GM19351 (cell line): ENCODE data around the gene MICOS13.

Source experiments
- ATAC-seq: cut with Tn5 transposase; IDR thresholded peaks from one replicate; pipeline ENCODE4 v1.9.1; 2021; ENCODE audit warnings: mild to moderate bottlenecking, moderate library complexity; ENCODE audit not compliant: unreplicated experiment

MICOS13 gene

GRCh38 chr19:5687360-5688198 lies 7.3 kb upstream of the MICOS13 start:
- ATAC-seq, result no peak

- ATAC-seq, result peak; percentile 49
Observed at GRCh38 chr19:5686647-5687359, 6.5 kb upstream of the MICOS13 start.

DNA sequence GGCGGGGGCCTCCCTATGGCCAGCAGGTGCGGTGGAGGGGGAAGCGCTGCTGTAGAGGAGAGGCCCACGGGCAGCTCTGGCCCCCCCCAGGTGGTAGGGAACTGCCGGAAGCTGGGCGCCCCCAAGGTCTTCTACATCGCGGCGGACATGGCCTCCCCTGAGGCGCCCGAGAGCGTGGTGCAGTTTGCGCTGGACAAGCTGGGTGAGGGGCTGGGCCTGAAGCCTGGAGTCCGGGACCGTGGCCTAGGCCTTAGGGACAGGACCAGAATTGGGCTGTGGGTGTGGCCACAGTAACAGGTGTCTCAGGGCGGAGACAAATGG lies 6.0 kb upstream of the MICOS13 start:
- no peak for ATAC-seq

GRCh38 chr19:5684694-5685430 lies 4.5 kb upstream of the MICOS13 start:
- ATAC-seq, result no peak

DNA sequence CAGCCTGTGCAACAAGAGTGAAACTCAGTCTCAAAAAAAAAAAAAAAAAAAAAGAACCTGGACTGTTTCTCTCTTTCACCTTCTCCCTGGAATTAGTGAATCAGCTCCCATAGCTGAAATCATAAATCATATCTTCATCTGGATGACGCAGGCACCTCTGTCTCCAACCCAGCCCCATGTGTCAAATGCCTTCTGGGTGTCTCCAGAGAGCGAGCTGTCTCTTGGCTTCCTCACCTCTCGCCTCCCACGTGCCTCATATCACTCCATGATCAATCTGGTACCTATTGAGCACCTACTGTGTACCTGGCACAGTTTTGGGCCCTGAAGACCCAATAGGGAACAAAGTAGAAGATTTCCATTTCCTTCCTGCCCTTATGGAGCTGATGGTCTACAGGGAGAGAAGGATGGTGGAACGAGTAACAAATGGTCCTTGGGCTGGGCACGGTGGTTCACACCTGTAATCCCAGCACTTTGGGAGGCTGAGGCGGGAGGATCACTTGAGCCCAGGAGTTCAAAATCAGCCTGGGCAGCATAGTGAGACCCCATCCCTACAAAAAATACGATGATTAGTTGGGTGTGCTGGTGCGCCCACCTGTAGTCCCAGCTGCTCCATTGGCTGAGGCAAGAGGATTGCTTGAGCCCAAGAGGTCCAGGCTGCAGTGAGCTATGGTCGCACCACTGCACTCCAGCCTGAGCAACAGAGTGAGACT lies 3.0 kb upstream of the MICOS13 start:
- no peak for ATAC-seq

- no peak for ATAC-seq
Observed at GRCh38 chr19:5682107-5682482, 1.8 kb upstream of the MICOS13 start.

DNA sequence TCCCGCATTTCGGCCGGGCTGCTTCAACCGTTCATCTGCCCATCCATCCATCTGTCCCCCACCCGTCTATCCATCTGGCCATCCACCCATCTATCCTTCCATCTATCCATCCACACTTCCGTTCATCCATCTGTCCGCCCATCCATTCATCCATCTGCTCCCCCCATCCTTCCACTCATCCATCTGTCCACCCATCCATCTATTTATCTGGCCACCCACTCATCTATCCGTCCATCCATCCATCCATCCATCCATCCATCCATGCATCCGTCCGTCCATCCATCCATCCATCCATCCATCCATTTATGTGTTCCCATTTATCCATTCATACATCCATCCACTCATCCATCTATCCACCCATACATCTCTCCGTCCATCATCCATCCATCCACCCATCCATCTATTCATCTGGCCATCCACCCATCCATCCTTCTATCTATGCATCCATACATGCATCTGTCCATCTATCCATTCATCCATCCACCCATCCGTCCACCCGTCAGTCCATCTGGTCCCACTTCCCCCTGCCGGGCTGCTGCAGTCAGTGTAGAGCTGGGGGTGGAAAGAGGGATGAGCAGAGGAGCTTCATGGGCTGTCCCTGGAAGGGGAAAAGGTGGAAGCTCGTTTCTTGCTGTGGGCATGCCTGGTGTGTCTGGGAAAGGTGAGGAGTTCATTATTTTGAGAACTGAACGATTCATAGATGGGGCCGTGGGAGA lies 1.2 kb upstream of the MICOS13 start:
- no peak for ATAC-seq

DNA sequence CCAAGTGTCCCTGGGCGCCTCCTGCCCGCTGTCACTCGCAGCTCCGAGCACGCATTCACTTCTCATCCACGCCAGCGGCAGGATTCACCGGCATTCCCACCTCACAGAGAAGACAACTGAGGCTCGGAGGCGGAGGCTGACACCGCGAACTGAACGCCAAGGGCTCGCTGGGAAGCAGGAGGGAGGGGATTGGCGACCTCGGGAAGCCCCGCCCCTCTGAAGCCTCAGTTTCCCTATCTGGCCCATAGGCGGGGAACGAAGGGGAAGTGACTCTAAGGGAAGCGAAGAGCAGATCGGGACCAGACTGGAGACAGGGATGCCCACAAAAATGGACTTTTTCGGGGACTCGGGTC lies 256 bp downstream of the MICOS13 start:
- no peak for ATAC-seq

DNA sequence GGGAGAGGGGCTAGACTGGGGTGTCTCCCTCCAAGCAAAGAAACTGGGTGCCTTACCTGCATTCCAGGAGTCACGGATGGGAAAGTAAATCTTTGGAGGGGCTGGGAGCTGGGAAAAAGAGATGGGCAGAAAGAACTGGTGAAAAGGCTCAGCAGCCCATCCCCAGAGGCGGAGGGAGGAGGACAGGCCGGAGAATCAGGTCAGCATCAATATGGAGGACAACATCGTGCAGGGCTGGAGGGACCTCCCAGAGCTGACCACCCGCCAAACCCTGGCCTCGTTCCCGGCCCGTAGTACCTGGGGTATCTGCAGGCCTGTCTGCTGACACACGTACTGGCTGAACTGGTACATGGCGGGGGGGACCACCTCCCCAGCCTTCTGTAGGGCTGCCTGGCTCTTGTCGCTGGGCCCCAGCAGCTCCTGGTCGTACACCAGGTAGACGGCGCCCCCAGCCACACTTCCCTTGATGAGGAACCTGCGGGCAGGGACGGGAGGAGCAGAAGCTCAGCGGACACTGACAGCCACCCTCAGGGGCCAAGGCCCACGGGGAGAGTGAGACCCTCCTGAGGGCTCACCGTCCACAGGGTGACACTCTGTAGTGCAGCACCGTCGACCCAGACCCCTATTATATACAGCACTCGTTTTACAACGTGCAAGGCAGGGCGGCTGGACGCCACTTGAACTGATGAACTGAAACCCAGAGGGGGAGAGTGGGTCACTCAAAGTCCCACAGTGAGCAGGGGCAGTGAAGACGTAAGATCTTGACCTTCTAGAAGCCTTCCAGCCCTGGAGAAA lies 830 bp downstream of the MICOS13 start:
- no peak for ATAC-seq

DNA sequence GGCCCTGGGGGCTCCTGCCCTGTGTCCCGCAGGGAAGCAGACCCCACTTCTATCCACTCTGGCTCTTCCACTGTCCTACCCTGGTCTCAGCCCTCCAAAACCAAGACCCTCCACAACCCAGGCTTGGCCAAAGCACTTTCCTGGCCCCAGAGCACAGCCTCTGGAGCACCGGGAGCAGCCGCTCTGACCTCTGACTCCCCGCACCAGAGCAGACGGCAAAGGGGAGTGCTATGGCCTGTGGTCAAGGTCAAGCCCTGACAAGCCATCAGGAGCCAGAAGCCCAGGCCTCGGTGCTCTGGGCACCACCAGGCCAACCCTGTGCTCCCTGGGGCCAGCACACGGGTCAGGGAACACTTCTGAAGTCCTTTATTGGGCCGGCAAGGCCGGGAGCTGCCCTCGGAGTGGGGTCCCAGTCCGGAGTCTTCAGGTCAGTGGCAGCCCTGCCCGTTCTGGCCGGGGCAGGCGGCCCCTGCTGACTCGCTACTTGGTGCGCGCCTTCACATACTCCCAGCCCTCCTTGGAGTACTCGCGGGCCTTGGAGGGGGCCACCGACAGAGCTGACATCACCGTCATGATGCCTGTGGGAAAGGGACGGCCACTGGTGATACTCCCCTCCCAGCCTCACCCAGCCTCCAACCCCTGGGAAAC lies 2.1 kb downstream of the MICOS13 start:
- ATAC-seq, result no peak

DNA sequence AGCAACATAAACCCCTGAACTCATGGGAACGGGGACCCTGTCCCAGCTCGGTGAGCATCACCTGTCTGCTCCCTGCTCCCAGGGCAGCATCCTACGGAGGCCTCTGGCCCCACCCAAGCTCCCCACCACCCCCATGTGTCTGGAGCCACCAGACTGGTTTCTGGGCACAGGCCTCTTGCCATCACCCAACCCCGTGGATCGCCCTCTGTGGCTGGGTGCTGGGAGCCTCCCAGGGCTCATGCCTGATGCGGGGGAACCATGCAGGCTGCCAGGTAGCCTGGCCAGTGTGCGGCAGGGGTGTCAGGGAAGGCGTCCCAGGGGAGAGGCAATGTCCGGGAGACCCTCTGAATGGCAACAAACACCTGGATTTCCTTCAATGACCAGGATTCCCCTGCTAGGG lies 2.7 kb downstream of the MICOS13 start:
- no peak for ATAC-seq

DNA sequence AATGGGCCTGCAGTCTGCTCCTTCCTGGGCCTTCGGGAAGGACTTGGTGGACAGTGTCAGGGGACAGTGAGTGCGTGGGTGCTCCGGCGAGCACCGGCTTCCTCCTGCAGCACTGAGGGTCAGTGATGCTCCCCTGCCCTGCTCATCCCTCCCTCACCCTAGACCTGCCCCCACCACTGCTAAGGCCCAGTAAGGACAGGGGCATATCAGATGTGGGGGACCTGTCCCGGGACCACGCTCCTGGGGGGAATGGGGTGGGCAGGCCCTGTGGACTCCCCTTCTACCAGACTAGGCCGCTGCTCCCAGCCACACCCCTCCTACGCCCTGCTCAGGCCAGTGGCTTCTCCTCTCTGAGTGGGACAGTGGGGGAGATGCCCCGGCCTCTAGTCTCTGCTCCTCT lies 3.2 kb downstream of the MICOS13 start:
- no peak for ATAC-seq

GRCh38 chr19:5676772-5677105 lies 3.6 kb downstream of the MICOS13 start:
- ATAC-seq, result no peak

DNA sequence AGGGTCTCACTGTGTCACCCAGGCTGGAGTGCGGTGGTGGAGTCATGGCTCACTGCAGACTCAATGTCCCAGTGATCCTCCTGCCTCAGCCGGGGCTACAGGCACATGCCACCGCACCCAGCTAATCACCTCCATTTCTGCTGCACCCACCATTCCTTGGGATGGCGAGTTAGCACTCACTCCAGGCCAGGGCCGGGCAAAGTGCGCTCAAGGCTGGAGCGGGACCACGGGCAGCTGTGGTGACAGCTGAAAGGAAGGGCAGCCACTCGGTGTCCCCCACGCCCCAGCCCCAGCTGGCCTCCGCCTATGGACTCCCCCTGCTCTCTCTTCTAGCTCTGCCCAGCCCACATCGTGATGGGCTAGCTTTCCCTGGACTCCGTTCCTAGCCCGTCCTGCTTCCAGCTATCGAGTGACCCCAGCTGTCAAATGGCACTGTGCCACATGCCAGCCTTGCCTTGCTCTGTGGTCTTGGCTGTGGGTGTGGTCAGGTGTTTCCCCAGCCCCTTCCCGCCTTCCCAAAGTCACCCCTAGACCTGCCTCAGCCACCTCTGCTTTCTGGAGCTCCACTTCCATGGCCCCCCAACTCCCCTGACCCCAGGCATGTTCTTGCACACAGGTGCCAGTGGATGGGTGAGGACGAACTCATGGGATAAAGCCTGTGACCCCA lies 4.1 kb downstream of the MICOS13 start:
- ATAC-seq, result no peak

GRCh38 chr19:5674714-5675113 lies 5.6 kb downstream of the MICOS13 start:
- ATAC-seq, result no peak

DNA sequence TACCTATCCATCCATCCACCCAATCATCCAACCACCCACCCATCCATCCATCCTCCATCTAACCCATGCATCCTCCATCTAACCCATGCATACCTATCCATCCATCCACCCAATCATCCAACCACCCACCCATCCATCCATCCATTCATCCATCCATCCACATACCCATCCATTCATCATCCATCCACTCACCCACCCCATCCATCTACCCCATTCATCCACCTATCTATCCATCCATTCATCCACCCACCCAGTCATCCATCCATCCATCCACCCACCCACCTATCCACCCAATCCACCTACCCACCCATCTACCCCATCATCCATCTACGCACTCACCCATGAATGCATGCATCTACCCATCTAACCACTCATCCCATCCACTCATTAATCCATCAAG lies 6.6 kb downstream of the MICOS13 start:
- ATAC-seq, result no peak

DNA sequence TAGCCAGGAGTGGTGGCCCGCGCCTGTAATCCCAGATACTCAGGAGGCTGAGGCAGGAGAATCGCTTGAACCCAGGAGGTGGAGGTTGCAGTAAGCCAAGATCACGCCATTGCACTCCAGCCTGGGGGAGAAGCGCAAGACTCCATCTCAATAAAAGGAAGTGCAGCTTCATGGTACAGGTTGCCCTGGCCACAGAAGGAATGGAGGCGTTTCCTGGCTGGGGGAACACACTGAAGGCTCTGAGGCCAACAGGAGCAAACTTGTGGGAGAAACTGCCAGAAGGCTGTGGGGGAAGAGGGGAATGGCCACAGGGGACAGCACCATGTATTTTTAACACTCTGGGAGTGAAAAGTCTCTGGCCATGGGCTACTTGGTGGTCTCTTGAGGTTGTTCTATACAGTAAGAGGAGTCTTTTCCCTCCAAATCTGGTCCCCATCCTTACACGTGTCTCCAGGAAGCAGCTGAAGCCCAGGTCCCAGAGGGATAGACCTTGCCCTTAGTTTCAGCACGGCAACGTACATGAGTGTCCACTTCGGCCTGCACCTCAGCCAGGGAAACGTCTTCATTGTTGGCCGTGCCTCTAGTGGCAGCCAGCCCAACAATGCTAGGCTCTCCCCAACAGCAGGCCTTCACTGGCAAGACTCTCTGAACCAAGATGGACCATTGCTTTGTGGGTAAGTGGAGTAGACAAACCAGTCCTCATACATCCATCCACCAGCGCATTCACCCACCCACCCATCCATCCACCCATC lies 7.4 kb downstream of the MICOS13 start:
- ATAC-seq, result no peak

DNA sequence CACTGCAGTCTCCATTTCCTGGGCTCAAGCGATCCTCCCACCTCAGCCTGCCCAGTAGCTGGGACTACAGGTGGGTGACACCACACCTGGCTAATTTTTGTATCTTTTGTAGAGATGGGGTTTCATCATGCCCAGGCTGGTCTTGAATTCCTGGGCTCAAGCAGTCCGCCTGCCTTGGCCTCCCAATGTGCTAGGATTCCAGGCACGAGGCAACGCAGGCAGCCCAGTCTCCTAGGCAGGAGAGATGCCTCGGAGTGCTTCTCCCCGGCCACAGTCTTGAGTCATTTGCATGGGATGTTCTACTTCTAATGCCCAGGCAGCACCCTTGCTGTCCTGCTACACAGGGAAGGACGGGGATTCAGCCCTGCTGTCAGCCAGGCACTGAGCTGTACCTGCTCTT lies 8.7 kb downstream of the MICOS13 start:
- ATAC-seq, result no peak
